PC-3 (cell line): Measurements from ENCODE around the gene EXOC1L.

Experiments used
- CTCF ChIP-seq: fragments of 300-600 bp; sonication (generic); conservative IDR thresholded peaks from 2 replicates; pipeline ENCODE4 v1.5.1; 2017; ENCODE audit warnings: antibody characterized with exemption, low read depth, mild to moderate bottlenecking, low read length
- EZH2 ChIP-seq: fragments of 300-600 bp; sonication (generic); IDR thresholded peaks from one replicate; pipeline ENCODE4 v1.6.1; 2017; ENCODE audit warnings: antibody characterized with exemption, mild to moderate bottlenecking, low read length; ENCODE audit not compliant: unreplicated experiment
- EZH2phosphoT487 ChIP-seq: fragments of 300-600 bp; sonication (generic); IDR thresholded peaks from 2 replicates; pipeline ENCODE4 v1.6.1; 2018; ENCODE audit warnings: mild to moderate bottlenecking, antibody characterized with exemption, low read length, borderline replicate concordance

GRCh38 chr4:55864577-55865223 lies 45.1 kb downstream of the EXOC1L start:
- TF ChIP-seq CTCF (no peak), EZH2 (no peak), EZH2phosphoT487 (no peak)
